ENCODE data around the gene CNTLN. TPM values are rescaled to one million over a fixed set of nuclear protein-coding genes. Genes with fewer than 3 reads are reported as not detected.
A peak's percentile ranks its signal among the peaks of the same experiment; 100 is the strongest.
"Not testable (repeated sequence)": the region's sequence is repeated elsewhere in the genome, so short reads cannot be mapped to it uniquely, and the experiment has no call there.

The CNTLN gene
- total and polyA plus RNA-seq, 8 donors: 0.58 to 28.5 (median 3.3) TPM

GRCh38 chr9:17246770-17247169 is 111.9 kb downstream of the CNTLN start:
- WGBS, 5 donors: 90 to 96% (median 95%) methylated on average over 5 of the region's 5 CpGs
- Histone ChIP-seq H3K4me3 (no peak overlapping the region), H3K27me3 (no peaks in the 10 kb centered on the region), H3K27ac (no peak overlapping the region), H3K9me3 (peaks cover 4 to 43% (median 25%) of the 10 kb centered on the region in 4 donors), H3K4me1 (no peaks in the 10 kb centered on the region), H3K36me3 (peaks cover 0 to 36% (median 6%) of the 10 kb centered on the region in 4 donors)
- intact Hi-C loops (cut with DNase I; ENCODE audit: low total_unique reads): no loop called here
- no peak for DNase-seq
- TF ChIP-seq EP300 (IDR thresholded peaks at IDR 0.05) (no peak), CTCF (IDR thresholded peaks at IDR 0.05) (no peak), POLR2A (IDR thresholded peaks at IDR 0.05) (no peak)

- DNase-seq: no peak
- no peak for TF ChIP-seq POLR2A (IDR thresholded peaks at IDR 0.05)
- TF ChIP-seq POLR2AphosphoS5 (IDR thresholded peaks at IDR 0.05): no peak
- TF ChIP-seq EP300 (IDR thresholded peaks at IDR 0.05): no peak
- TF ChIP-seq CTCF (IDR thresholded peaks at IDR 0.05): no peak
- H3K4me1 ChIP-seq: no peaks in the 10 kb centered on the region
- no peak overlapping the region for H3K4me3 ChIP-seq
- intact Hi-C loops (cut with DNase I; ENCODE audit: low total_unique reads): no loop called here
- H3K9me3 ChIP-seq: peaks cover 4 to 59% (median 44%) of the 10 kb centered on the region in 4 donors
- H3K36me3 ChIP-seq: peaks cover 0 to 16% (median 0%) of the 10 kb centered on the region in 4 donors
- no peaks in the 10 kb centered on the region for H3K27me3 ChIP-seq
- H3K27ac ChIP-seq: no peak overlapping the region
Observed at GRCh38 chr9:17251100-17251499, 116.3 kb downstream of the CNTLN start.

- H3K36me3 ChIP-seq; H3K27me3 ChIP-seq; H3K9me3 ChIP-seq; H3K27ac ChIP-seq; H3K4me1 ChIP-seq; intact Hi-C loops (cut with DNase I; ENCODE audit: low total_unique reads): not testable (repeated sequence)
- peak; percentile 27 to 35 for DNase-seq
- 71 to 79% (median 75%) methylated on average over 17 to 19 of the region's 19 CpGs for WGBS, 5 donors
- H3K4me3 ChIP-seq: peak overlapping the region in 1 of 4 donors; percentile 20
Observed at GRCh38 chr9:17268531-17269188, 133.8 kb downstream of the CNTLN start.

- intact Hi-C loops (cut with DNase I; ENCODE audit: low total_unique reads): no loop called here
- H3K27ac ChIP-seq: no peak overlapping the region
- H3K9me3 ChIP-seq: no peaks in the 10 kb centered on the region
- H3K36me3 ChIP-seq: no peaks in the 10 kb centered on the region
- no peaks in the 10 kb centered on the region for H3K27me3 ChIP-seq
- no peaks in the 10 kb centered on the region for H3K4me1 ChIP-seq
- no peak for TF ChIP-seq POLR2A (IDR thresholded peaks at IDR 0.05)
- no peak for TF ChIP-seq CTCF (IDR thresholded peaks at IDR 0.05)
- no peak for TF ChIP-seq POLR2AphosphoS5 (IDR thresholded peaks at IDR 0.05)
- no peak for TF ChIP-seq EP300 (IDR thresholded peaks at IDR 0.05)
- no peak overlapping the region for H3K4me3 ChIP-seq
- DNase-seq: no peak
Observed at GRCh38 chr9:17269799-17270198, 135.0 kb downstream of the CNTLN start.

GRCh38 chr9:17272536-17272935 is 137.7 kb downstream of the CNTLN start:
- Histone ChIP-seq H3K27me3 (no peaks in the 10 kb centered on the region), H3K27ac (no peak overlapping the region), H3K4me1 (no peaks in the 10 kb centered on the region), H3K36me3 (no peaks in the 10 kb centered on the region), H3K4me3 (no peak overlapping the region), H3K9me3 (no peaks in the 10 kb centered on the region)
- DNase-seq: peak in 1 of 2 donors; percentile 6
- intact Hi-C loops (cut with DNase I; ENCODE audit: low total_unique reads): no loop called here
- no peak for TF ChIP-seq POLR2A (IDR thresholded peaks at IDR 0.05)
- no peak for TF ChIP-seq EP300 (IDR thresholded peaks at IDR 0.05)
- no peak for TF ChIP-seq POLR2AphosphoS5 (IDR thresholded peaks at IDR 0.05)
- no peak for TF ChIP-seq CTCF (IDR thresholded peaks at IDR 0.05)
